DND-41 (cell line): Measurements from ENCODE around the gene SPDL1.

Source experiments
- ATAC-seq: fragments of 200-7000 bp; cut with Tn5 transposase; 3 replicates; pipeline ENCODE4 v1.9.1; 2021; ENCODE audit warnings: low read depth; ENCODE audit not compliant: insufficient read depth
- DNase-seq: peaks from one replicate; pipeline ENCODE4 v3.0.0-alpha.2; 2020
- H2AFZ ChIP-seq: 2 replicates; pipeline ENCODE4 v1.6.0; 2012; ENCODE audit warnings: low read depth, low read length
- H3K27ac ChIP-seq: 2 replicates; pipeline ENCODE4 v1.5.1; 2012; ENCODE audit warnings: low read length, inconsistent platforms
- H3K27me3 ChIP-seq: fragments of 200-600 bp; sonication (generic); 2 replicates; pipeline ENCODE4 v1.6.0; 2012; ENCODE audit warnings: low read length, mild to moderate bottlenecking, inconsistent platforms; ENCODE audit not compliant: insufficient read depth, poor library complexity
- H3K36me3 ChIP-seq: 2 replicates; pipeline ENCODE4 v1.5.1; 2012; ENCODE audit warnings: low read length, inconsistent platforms; ENCODE audit not compliant: insufficient read depth
- H3K4me1 ChIP-seq: 2 replicates; pipeline ENCODE4 v1.5.1; 2012; ENCODE audit warnings: mild to moderate bottlenecking, low read length; ENCODE audit not compliant: insufficient read depth
- H3K4me2 ChIP-seq: 2 replicates; pipeline ENCODE4 v1.6.0; 2012; ENCODE audit warnings: mild to moderate bottlenecking, moderate library complexity, low read length, inconsistent platforms; ENCODE audit not compliant: insufficient read depth
- H3K4me3 ChIP-seq, 2 experiments: fragments of 200-600 bp in 1 of 2; shearing (Covaris generic) in 1 of 2; 2 replicates each; pipeline ENCODE4 v1.5.1; 2012 to 2016; ENCODE audit warnings: inconsistent platforms in 2 of 2, low read length in 2 of 2, mild to moderate bottlenecking in 2 of 2, low read depth in 1 of 2, moderate library complexity in 1 of 2
- H3K79me2 ChIP-seq: 2 replicates; pipeline ENCODE4 v1.6.0; 2012; ENCODE audit warnings: low read length, inconsistent platforms; ENCODE audit not compliant: insufficient read depth
- H3K9ac ChIP-seq: 2 replicates; pipeline ENCODE4 v1.6.0; 2012; ENCODE audit warnings: low read depth, mild to moderate bottlenecking, inconsistent platforms, low read length, moderate library complexity
- H3K9me3 ChIP-seq: 2 replicates; pipeline ENCODE4 v1.5.1; 2012; ENCODE audit warnings: low read length, moderate library complexity, mild to moderate bottlenecking, inconsistent platforms; ENCODE audit not compliant: insufficient read depth, severe bottlenecking
- H4K20me1 ChIP-seq: 2 replicates; pipeline ENCODE4 v1.6.0; 2012; ENCODE audit warnings: low read length; ENCODE audit not compliant: insufficient read depth
- EZH2 ChIP-seq: IDR thresholded peaks from 3 replicates; pipeline ENCODE4 v1.6.1; 2012; ENCODE audit warnings: borderline replicate concordance, low read depth, mild to moderate bottlenecking, moderate library complexity, low read length, inconsistent platforms; ENCODE audit not compliant: severe bottlenecking
- TF ChIP-seq, protein P1 (sequence below): IDR thresholded peaks from 2 replicates; pipeline ENCODE4 v1.5.1; 2012; ENCODE audit warnings: borderline replicate concordance, low read length, moderate library complexity, mild to moderate bottlenecking; ENCODE audit not compliant: poor library complexity, severe bottlenecking; ENCODE audit errors: extremely low read depth

SPDL1 gene

DNA sequence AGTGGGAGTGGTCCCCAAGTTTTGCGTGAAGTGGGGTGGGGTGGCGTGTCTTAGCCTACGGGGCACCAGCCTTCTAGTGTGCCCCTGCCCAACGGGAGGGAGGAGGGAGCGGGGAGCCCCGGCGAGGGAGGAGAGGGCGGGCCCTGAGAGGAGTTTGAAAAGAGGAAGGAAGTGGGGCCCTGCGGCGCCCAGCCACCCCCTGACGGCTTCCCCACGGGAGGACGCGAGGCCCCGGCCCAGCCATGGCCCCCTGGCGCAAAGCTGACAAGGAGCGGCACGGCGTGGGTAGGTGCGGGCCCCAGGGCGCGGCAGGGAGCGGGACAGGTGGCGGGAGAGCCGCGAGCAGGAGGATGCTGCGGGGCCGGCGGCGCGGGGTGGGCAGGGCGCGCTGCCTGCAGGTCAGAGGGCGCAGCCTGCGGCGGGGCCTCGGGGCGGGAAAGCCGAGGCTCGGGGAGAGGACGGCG is 53.5 kb downstream of the SPDL1 start, which contains the start of gene DOCK2:
Gene DOCK2 (plus strand): TSS at position 191 of the 464 bp plus-strand sequence. CDS start 52 bp downstream, at position 243.
- H3K79me2 ChIP-seq: peaks cover 55% of the 10 kb centered on the region
- DNase-seq: peak; percentile 88
- H3K4me2 ChIP-seq: peak within 1 kb of the TSS; percentile 59
- peaks cover 45% of the 10 kb centered on the region for H3K4me1 ChIP-seq
- H3K9me3 ChIP-seq: peaks cover 9% of the 10 kb centered on the region
- H2AFZ ChIP-seq: peak within 1 kb of the TSS; percentile 68
- H4K20me1 ChIP-seq: peaks cover 41% of the 10 kb centered on the region
- ATAC-seq: peak; percentile 85
- peak within 1 kb of the TSS; percentile 52 to 59 for H3K4me3 ChIP-seq
- no peak for TF ChIP-seq EZH2
- TF ChIP-seq, protein P1, sequence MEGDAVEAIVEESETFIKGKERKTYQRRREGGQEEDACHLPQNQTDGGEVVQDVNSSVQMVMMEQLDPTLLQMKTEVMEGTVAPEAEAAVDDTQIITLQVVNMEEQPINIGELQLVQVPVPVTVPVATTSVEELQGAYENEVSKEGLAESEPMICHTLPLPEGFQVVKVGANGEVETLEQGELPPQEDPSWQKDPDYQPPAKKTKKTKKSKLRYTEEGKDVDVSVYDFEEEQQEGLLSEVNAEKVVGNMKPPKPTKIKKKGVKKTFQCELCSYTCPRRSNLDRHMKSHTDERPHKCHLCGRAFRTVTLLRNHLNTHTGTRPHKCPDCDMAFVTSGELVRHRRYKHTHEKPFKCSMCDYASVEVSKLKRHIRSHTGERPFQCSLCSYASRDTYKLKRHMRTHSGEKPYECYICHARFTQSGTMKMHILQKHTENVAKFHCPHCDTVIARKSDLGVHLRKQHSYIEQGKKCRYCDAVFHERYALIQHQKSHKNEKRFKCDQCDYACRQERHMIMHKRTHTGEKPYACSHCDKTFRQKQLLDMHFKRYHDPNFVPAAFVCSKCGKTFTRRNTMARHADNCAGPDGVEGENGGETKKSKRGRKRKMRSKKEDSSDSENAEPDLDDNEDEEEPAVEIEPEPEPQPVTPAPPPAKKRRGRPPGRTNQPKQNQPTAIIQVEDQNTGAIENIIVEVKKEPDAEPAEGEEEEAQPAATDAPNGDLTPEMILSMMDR: peak; percentile 2
- peaks cover 33% of the 10 kb centered on the region for H3K36me3 ChIP-seq
- H3K27me3 ChIP-seq: no peaks in the 10 kb centered on the region
- peak within 1 kb of the TSS; percentile 85 for H3K27ac ChIP-seq
- H3K9ac ChIP-seq: peak within 1 kb of the TSS; percentile 77

DNA sequence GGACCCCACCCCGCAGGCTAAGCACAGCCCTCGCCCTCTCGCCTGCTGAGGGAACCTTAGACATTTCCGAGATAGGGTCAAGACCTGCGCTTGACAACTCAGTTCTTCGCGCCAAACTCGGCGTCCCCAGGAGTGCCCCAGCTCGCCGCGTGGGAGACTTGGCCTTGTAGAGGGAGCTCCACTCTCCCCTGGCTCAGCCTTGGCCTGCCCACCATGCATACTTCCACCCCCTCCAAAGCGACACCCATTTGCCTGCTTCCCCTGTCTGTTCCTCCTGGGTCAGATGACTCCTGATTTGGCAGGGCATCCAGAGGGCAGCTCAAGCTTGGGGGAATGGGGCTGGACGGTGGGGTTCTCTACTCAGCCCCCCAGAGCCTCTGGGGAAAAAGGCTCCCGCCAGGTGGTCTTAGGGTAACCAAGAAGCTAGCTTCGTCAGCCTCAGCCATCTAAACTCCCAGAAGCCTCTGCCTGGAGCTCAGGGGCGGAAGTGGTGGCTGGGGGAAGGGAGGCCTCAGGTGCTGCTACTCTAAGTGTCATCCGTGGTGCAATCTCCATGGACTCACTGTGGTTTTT is 54.1 kb downstream of the SPDL1 start:
- H3K79me2 ChIP-seq: peaks cover 60% of the 10 kb centered on the region
- H3K4me2 ChIP-seq: peak overlapping the region; percentile 59
- H3K27ac ChIP-seq: peak overlapping the region; percentile 85
- H3K4me1 ChIP-seq: peaks cover 45% of the 10 kb centered on the region
- H3K9me3 ChIP-seq: peaks cover 9% of the 10 kb centered on the region
- H4K20me1 ChIP-seq: peaks cover 46% of the 10 kb centered on the region
- H3K36me3 ChIP-seq: peaks cover 37% of the 10 kb centered on the region
- H2AFZ ChIP-seq: peak overlapping the region; percentile 68
- TF ChIP-seq, protein P1: no peak
- no peak for TF ChIP-seq EZH2
- DNase-seq: peak; percentile 89
- H3K4me3 ChIP-seq: peak overlapping the region; percentile 52 to 59
- H3K27me3 ChIP-seq: no peaks in the 10 kb centered on the region
- peak overlapping the region; percentile 77 for H3K9ac ChIP-seq
- ATAC-seq: peak; percentile 82

DNA sequence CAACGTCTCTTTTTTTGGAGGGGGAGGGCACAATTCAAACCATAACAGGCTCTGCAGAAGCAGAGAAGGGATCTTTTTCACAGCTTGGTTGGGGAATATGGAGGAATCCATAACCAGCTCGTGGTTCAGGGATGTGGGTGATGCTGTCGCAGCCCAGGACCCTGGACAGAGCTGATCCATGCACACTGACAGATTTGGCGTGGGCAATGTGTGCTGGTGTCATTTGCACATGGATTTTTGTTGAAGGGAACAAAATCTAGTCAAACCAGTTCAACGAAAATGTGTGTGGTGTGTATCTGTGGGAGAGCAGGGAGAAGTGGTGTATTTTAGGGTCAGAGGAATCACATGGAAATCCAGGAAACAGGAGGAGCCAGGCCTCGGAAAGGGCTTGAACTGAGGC is 57.7 kb downstream of the SPDL1 start:
- Histone ChIP-seq H2AFZ (no peak overlapping the region), H3K4me2 (peak overlapping the region; percentile 3; the same call in 1 of the 2 replicates), H3K27ac (no peak overlapping the region), H3K9me3 (peaks cover 9% of the 10 kb centered on the region), H3K27me3 (no peaks in the 10 kb centered on the region), H3K4me3 (no peak overlapping the region), H3K9ac (no peak overlapping the region), H4K20me1 (peaks cover 74% of the 10 kb centered on the region), H3K79me2 (peaks cover 96% of the 10 kb centered on the region), H3K4me1 (peaks cover 45% of the 10 kb centered on the region), H3K36me3 (peaks cover 45% of the 10 kb centered on the region)
- TF ChIP-seq, protein P1: no peak
- no peak for TF ChIP-seq EZH2
- ATAC-seq (no peak), DNase-seq (no peak)
